Thymus (tissue), 11 donors: Measurements from ENCODE around the gene KLF6. TPM values are rescaled to one million over a fixed set of nuclear protein-coding genes. Genes with fewer than 3 reads are reported as not detected.

Source experiments
- DNase-seq, 9 donors: peaks; one replicate each; pipeline ENCODE4 v3.0.0-alpha.2; 2013; ENCODE audit warnings: low spot score in 9 of 9, low read depth in 6 of 9, missing footprints in 1 of 9
- H3K27ac ChIP-seq, 2 donors: one replicate each; pipeline ENCODE4 v1.5.1; 2013; ENCODE audit warnings: control low read depth in 1 of 2, low read depth in 1 of 2, low read length in 1 of 2, mild to moderate bottlenecking in 1 of 2, moderate library complexity in 1 of 2
- H3K27me3 ChIP-seq, 2 donors: one replicate each; pipeline ENCODE4 v1.5.1; 2013; ENCODE audit warnings: low read length in 1 of 2; ENCODE audit not compliant: control insufficient read depth in 2 of 2, insufficient read depth in 1 of 2
- H3K36me3 ChIP-seq, 2 donors: one replicate each; pipeline ENCODE4 v1.5.1; 2013; ENCODE audit warnings: low read length in 1 of 2, mild to moderate bottlenecking in 1 of 2, moderate library complexity in 1 of 2; ENCODE audit not compliant: control insufficient read depth in 2 of 2, insufficient read depth in 2 of 2
- H3K4me1 ChIP-seq, 2 donors: one replicate each; pipeline ENCODE4 v1.5.1; 2013; ENCODE audit warnings: low read length in 2 of 2; ENCODE audit not compliant: control insufficient read depth in 2 of 2, insufficient read depth in 2 of 2
- H3K4me3 ChIP-seq, 2 donors: one replicate each; pipeline ENCODE4 v1.5.1; 2013; ENCODE audit warnings: low read length in 2 of 2, control low read depth in 1 of 2, mild to moderate bottlenecking in 1 of 2
- H3K9me3 ChIP-seq, 2 donors: one replicate each; pipeline ENCODE4 v1.5.1; 2013; ENCODE audit warnings: low read length in 1 of 2, mild to moderate bottlenecking in 1 of 2; ENCODE audit not compliant: control insufficient read depth in 2 of 2, insufficient read depth in 1 of 2
- WGBS: extraction: QIAGEN DNeasy Blood & Tissue Kit; methylation state at CpG from one replicate; pipeline ENCODE4 v1.1.7; 2013; 5-methylcytosine and 5-hydroxymethylcytosine counted together
- polyA plus RNA-seq: library from polyadenylated mRNA; stranded (reverse); fragments of 200-250 nt; gene quantifications from one replicate; pipeline ENCODE4 v1.2.3, GENCODE V29; 2013
- total RNA-seq: library from RNA; stranded (reverse); fragments of 120-200 nt; gene quantifications from one replicate; pipeline ENCODE4 v1.2.4, GENCODE V29; 2013
- donor health status: healthy.

Gene KLF6
- total and polyA plus RNA-seq, 2 donors: 27.4 to 65.8 TPM

GRCh38 chr10:3793553-3793952 lies 8.5 kb upstream of the KLF6 start:
- Histone ChIP-seq H3K9me3 (peaks cover 0 to 16% of the 10 kb centered on the region in 2 donors), H3K4me1 (peaks cover 0 to 7% of the 10 kb centered on the region in 2 donors), H3K27me3 (no peaks in the 10 kb centered on the region), H3K27ac (no peak overlapping the region), H3K36me3 (no peaks in the 10 kb centered on the region), H3K4me3 (no peak overlapping the region)
- DNase-seq: no peak
- 98% methylated on average over 3 of the region's 3 CpGs for WGBS

DNA sequence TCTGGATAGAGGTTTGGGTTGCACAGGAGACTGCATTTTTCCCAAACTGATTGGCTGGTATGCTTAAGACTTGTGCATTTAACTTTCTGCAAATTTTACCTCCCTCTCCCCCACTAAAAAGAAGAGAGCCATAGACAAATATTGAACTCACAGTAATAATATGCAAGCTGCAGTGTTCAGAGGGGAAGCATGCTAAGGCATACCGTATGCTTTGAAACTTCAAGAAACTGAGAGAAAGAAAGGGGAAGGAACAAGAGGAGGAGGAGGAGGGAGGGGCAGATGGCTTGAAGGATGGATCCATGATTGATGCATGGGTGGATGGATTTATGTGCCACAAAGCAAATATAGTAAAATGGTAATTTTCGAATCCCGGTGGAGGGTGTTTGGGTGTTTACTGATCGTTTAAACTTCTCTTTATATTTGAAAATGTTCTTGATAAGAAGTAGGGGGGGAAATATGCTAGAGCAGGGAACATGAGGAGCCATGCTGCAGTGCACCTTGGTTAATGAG lies 7.8 kb upstream of the KLF6 start:
- 73% methylated on average over 4 of the region's 4 CpGs for WGBS

GRCh38 chr10:3791974-3792633 lies 7.1 kb upstream of the KLF6 start:
- no peaks in the 10 kb centered on the region for H3K36me3 ChIP-seq
- H3K27me3 ChIP-seq: no peaks in the 10 kb centered on the region
- no peak for DNase-seq
- H3K4me1 ChIP-seq: peaks cover 0 to 7% of the 10 kb centered on the region in 2 donors
- H3K4me3 ChIP-seq: no peak overlapping the region
- 94% methylated on average over 3 of the region's 3 CpGs for WGBS
- H3K9me3 ChIP-seq: peaks cover 0 to 16% of the 10 kb centered on the region in 2 donors
- H3K27ac ChIP-seq: no peak overlapping the region

More for the DNA sequence above, 7.8 kb upstream of the KLF6 start:
- Histone ChIP-seq H3K4me3 (no peak overlapping the region), H3K9me3 (peaks cover 0 to 16% of the 10 kb centered on the region in 2 donors), H3K27ac (no peak overlapping the region), H3K36me3 (no peaks in the 10 kb centered on the region), H3K27me3 (no peaks in the 10 kb centered on the region), H3K4me1 (peaks cover 0 to 7% of the 10 kb centered on the region in 2 donors)
- DNase-seq: no peak

DNA sequence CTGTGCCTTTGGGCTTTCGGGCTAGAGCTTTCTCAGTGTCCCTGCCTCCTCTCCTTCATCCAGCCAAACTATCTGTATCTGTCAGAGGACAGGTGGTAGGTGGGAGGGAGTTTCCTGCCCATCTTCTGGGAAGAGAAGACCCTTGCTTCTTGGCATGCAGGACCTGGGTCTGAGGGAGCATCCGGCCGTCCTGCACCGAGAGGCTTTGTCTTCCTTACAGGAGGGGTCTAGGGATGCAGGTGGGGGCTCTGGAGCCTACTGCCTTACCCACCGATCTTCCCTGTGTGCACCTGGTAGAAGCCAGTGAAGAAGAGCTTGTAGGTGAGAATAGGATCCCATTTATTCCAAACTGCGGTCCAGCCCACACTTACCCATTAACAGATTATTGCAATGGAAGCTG lies 5.8 kb upstream of the KLF6 start:
- WGBS: 99% methylated on average over 6 of the region's 6 CpGs

GRCh38 chr10:3790272-3790671 lies 5.3 kb upstream of the KLF6 start:
- peaks cover 6 to 14% of the 10 kb centered on the region in 2 donors for H3K4me1 ChIP-seq
- 99% methylated on average over 1 of the region's 1 CpG for WGBS
- H3K27ac ChIP-seq: no peak overlapping the region
- H3K9me3 ChIP-seq: peaks cover 0 to 16% of the 10 kb centered on the region in 2 donors
- DNase-seq: no peak
- no peaks in the 10 kb centered on the region for H3K36me3 ChIP-seq
- H3K27me3 ChIP-seq: no peaks in the 10 kb centered on the region
- no peak overlapping the region for H3K4me3 ChIP-seq

More for the DNA sequence above, 5.8 kb upstream of the KLF6 start:
- no peak for DNase-seq
- peaks cover 0 to 16% of the 10 kb centered on the region in 2 donors for H3K9me3 ChIP-seq
- peaks cover 5 to 13% of the 10 kb centered on the region in 2 donors for H3K4me1 ChIP-seq
- no peak overlapping the region for H3K4me3 ChIP-seq
- no peaks in the 10 kb centered on the region for H3K36me3 ChIP-seq
- no peaks in the 10 kb centered on the region for H3K27me3 ChIP-seq
- no peak overlapping the region for H3K27ac ChIP-seq

DNA sequence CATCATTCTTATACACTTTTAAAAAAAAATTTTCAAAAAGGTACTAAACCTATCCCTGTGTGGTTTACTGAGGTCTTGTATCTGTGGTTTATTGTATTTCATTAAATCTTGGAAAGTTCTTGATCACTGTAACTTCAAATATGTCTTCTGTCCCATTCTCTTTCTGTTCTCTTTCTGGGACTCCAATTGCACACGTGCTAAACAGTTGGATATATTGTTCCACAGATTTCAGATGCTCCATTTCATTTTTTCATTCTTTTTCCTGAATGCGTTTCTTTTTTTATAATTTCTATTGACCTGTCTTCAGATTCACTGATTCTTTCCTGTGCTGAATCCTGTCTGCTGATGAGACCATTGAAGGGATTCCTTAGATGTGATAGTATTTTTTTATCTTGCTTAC lies 4.6 kb upstream of the KLF6 start:
- Histone ChIP-seq H3K9me3 (peaks cover 0 to 16% of the 10 kb centered on the region in 2 donors), H3K4me3 (no peak overlapping the region), H3K27ac (no peak overlapping the region), H3K36me3 (no peaks in the 10 kb centered on the region), H3K4me1 (peaks cover 6 to 14% of the 10 kb centered on the region in 2 donors), H3K27me3 (no peaks in the 10 kb centered on the region)
- no peak for DNase-seq
- 100% methylated on average over 2 of the region's 2 CpGs for WGBS

- WGBS: 92% methylated on average over 9 of the region's 9 CpGs
- Histone ChIP-seq H3K27ac (no peak overlapping the region), H3K4me1 (peaks cover 6 to 18% of the 10 kb centered on the region in 2 donors), H3K36me3 (peaks cover 0 to under 1% of the 10 kb centered on the region in 2 donors), H3K27me3 (no peaks in the 10 kb centered on the region), H3K4me3 (no peak overlapping the region), H3K9me3 (peaks cover 0 to 7% of the 10 kb centered on the region in 2 donors)
- DNase-seq: no peak
These were observed 2.8 kb upstream of the KLF6 start for GRCh38 chr10:3787816-3788215.

- Histone ChIP-seq H3K27me3 (no peaks in the 10 kb centered on the region), H3K9me3 (peaks cover 0 to 7% of the 10 kb centered on the region in 2 donors), H3K4me3 (no peak overlapping the region), H3K36me3 (peaks cover 4 to 9% of the 10 kb centered on the region in 2 donors), H3K4me1 (peaks cover 9 to 19% of the 10 kb centered on the region in 2 donors), H3K27ac (no peak overlapping the region)
- DNase-seq: no peak
- WGBS: 96% methylated on average over 3 of the region's 3 CpGs
These were observed 2.0 kb upstream of the KLF6 start for GRCh38 chr10:3787016-3787400.

DNA sequence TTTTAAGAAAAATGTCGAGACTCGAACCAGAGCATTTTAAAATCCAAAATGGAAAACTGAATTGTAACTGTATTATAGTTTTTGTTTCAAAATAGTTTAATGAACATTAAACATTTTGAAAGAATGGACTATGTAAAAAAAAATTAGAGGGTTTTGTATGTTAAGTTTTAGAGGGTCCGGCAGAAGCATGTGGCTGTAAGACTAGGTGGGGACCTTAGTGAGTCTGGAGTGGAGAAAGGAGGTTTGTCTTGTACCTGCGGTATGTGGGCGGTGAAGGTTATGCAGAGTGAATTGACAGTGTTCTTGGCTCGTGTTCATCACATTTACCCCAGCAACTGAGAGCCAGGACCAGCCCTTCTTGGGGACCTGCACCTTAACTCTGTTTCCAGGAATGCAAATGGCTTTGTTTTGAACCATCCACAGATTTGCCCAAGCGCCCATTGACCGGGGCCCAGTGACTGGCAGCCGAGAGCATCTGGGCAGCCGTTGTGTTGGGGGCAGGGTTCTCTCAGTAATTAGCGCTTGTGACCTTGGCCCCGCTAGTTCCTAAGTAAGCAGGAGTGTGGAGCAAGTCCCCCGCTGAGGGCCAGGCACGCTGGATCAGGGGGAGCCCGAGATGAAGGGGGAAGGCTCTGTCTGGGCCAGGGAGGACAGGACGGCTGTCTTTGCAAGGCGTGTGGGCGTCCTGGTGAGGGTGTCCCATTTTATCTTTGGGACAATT lies 1.4 kb upstream of the KLF6 start:
- H3K4me3 ChIP-seq: peak overlapping the region; percentile 76 to 100
- H3K27me3 ChIP-seq: no peaks in the 10 kb centered on the region
- peaks cover 0 to 7% of the 10 kb centered on the region in 2 donors for H3K9me3 ChIP-seq
- peaks cover 10 to 14% of the 10 kb centered on the region in 2 donors for H3K36me3 ChIP-seq
- peak in 1 of 9 donors; percentile 45 for DNase-seq
- H3K4me1 ChIP-seq: peaks cover 12 to 24% of the 10 kb centered on the region in 2 donors
- H3K27ac ChIP-seq: peak overlapping the region in 1 of 2 donors; percentile 53
- WGBS: 96% methylated on average over 18 of the region's 18 CpGs
